ENCODE data around the gene LPAR1.

DNA sequence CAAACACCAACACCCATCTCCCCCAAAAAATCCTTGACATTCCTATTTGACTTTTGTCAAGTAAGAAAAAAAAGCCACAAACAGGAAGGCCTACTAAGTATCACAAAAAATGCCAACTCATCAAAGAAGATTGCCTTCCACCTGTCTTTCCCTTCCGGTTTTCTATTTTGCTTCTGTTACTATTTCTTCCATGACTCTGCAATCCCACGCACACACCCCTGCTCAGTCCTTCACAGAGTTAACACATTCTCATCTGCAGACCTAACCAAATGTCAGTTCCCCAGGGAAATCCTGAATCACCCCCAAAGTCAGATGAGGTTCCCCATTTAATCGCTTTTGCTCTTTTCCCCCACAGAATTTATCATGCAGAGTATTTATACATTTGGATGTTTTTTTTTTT lies 15.1 kb downstream of the LPAR1 start:
- TF ChIP-seq, protein P1, sequence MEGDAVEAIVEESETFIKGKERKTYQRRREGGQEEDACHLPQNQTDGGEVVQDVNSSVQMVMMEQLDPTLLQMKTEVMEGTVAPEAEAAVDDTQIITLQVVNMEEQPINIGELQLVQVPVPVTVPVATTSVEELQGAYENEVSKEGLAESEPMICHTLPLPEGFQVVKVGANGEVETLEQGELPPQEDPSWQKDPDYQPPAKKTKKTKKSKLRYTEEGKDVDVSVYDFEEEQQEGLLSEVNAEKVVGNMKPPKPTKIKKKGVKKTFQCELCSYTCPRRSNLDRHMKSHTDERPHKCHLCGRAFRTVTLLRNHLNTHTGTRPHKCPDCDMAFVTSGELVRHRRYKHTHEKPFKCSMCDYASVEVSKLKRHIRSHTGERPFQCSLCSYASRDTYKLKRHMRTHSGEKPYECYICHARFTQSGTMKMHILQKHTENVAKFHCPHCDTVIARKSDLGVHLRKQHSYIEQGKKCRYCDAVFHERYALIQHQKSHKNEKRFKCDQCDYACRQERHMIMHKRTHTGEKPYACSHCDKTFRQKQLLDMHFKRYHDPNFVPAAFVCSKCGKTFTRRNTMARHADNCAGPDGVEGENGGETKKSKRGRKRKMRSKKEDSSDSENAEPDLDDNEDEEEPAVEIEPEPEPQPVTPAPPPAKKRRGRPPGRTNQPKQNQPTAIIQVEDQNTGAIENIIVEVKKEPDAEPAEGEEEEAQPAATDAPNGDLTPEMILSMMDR (IDR thresholded peaks at IDR 0.05) = no peak
- TF ChIP-seq EZH2 (IDR thresholded peaks at IDR 0.05; ENCODE audit: borderline replicate concordance, insufficient read depth, low read depth, low read length, poor library complexity, severe bottlenecking) = no peak

Data from B cell (primary cell).